ENCODE results near the gene PITPNC1.

GRCh38 chr17:67717192-67717623, 340.1 kb downstream of the PITPNC1 start:
- no peak for TF ChIP-seq CTCF (IDR thresholded peaks at IDR 0.05)
- no peak for TF ChIP-seq EP300 (IDR thresholded peaks at IDR 0.05)

Measured in tibial nerve (tissue), 4 donors.